Caco-2 (cell line): ENCODE measurements around the gene FIZ1. TPM values are rescaled to one million over a fixed set of nuclear protein-coding genes. Genes with fewer than 3 reads are reported as not detected.

Experiments
- BruUV-seq: library from RNA; stranded (reverse); fragments of 400-500 nt; replicated peaks from 2 replicates; lab custom pipeline; 2021; lab: Mats Ljungman, UMichigan
- CTCF ChIA-PET: fragments of 300-600 bp; sonication (Branson Sonifier 250); formaldehyde crosslinking; loops from one replicate; lab custom pipeline; 2022; ENCODE audit warnings: antibody characterized with exemption; lab: Charles Lee
- POLR2A ChIA-PET: fragments of 300-600 bp; sonication (Branson Sonifier 250); formaldehyde crosslinking; loops from one replicate; lab custom pipeline; 2022; ENCODE audit warnings: antibody characterized with exemption; lab: Charles Lee
- DNase-seq, 2 experiments: peaks; one replicate each; pipeline versions ENCODE4 v3.0.0 to v3.0.0-alpha.2; 2020 to 2022
- H3K27me3 ChIP-seq: replicated peaks from 2 replicates; pipeline ENCODE4 v1.6.0; 2011; ENCODE audit warnings: low read length; ENCODE audit not compliant: control insufficient read depth, insufficient read depth
- H3K36me3 ChIP-seq: 2 replicates; pipeline ENCODE4 v1.5.1; 2011; ENCODE audit warnings: low read length; ENCODE audit not compliant: control insufficient read depth, insufficient read depth
- H3K4me1 ChIP-seq: fragments of 250-450 bp; sonication (Bioruptor Pico); 2 replicates; pipeline ENCODE4 v1.5.1; 2020; ENCODE audit warnings: mild to moderate bottlenecking
- H3K4me3 ChIP-seq: 2 replicates; pipeline ENCODE4 v1.5.1; 2011; ENCODE audit warnings: low read depth, mild to moderate bottlenecking, control low read depth, low read length
- H3K9me3 ChIP-seq: fragments of 250-450 bp; sonication (Bioruptor Pico); 2 replicates; pipeline ENCODE4 v1.5.1; 2020; ENCODE audit warnings: mild to moderate bottlenecking, moderate library complexity
- H3K27ac Mint-ChIP-seq: one replicate; pipeline ENCODE4 v1.8.0; 2022; ENCODE audit warnings: mixed read lengths; ENCODE audit not compliant: unreplicated experiment
- H3K27me3 Mint-ChIP-seq: one replicate; pipeline ENCODE4 v1.8.0; 2022; ENCODE audit warnings: mixed read lengths; ENCODE audit not compliant: insufficient read depth, unreplicated experiment
- H3K36me3 Mint-ChIP-seq: one replicate; pipeline ENCODE4 v1.8.0; 2022; ENCODE audit warnings: mild to moderate bottlenecking, mixed read lengths; ENCODE audit not compliant: insufficient read depth, unreplicated experiment
- H3K4me1 Mint-ChIP-seq: one replicate; pipeline ENCODE4 v1.8.0; 2022; ENCODE audit warnings: low read depth, mixed read lengths; ENCODE audit not compliant: unreplicated experiment
- H3K4me3 Mint-ChIP-seq: one replicate; pipeline ENCODE4 v1.8.0; 2022; ENCODE audit warnings: mild to moderate bottlenecking, moderate library complexity, mixed read lengths; ENCODE audit not compliant: unreplicated experiment
- H3K9me3 Mint-ChIP-seq: one replicate; pipeline ENCODE4 v1.8.0; 2022; ENCODE audit warnings: mixed read lengths; ENCODE audit not compliant: unreplicated experiment
- CTCF ChIP-seq, 2 experiments: fragments of 200-600 bp in 1 of 2; IDR thresholded peaks; 1 replicate in 1 of 2; 2 replicates in 1 of 2; pipeline versions ENCODE4 v1.5.1 to v1.8.0; 2011 to 2022; ENCODE audit warnings: antibody characterized with exemption in 1 of 2, control low read depth in 1 of 2, inconsistent platforms in 1 of 2, low read depth in 1 of 2, low read length in 1 of 2, mild to moderate bottlenecking in 1 of 2, moderate library complexity in 1 of 2; ENCODE audit not compliant: insufficient read depth in 1 of 2, severe bottlenecking in 1 of 2, unreplicated experiment in 1 of 2
- intact Hi-C: fragments of 100-400 bp; cut with micrococcal nuclease; formaldehyde crosslinking; loops from one replicate; pipeline ENCODE4 v1.10.0; 2022; ENCODE audit not compliant: unreplicated experiment
- total RNA-seq: library from RNA; stranded (reverse); gene quantifications from 2 replicates; pipeline ENCODE4 v1.2.3, GENCODE V29; 2022

FIZ1 gene
- total RNA-seq, 1 experiment from 2014 or later, result 27.2 TPM

GRCh38 chr19:55567708-55568328 lies 31.5 kb downstream of the FIZ1 start:
- POLR2A ChIA-PET, result no interaction called here
- Histone ChIP-seq H3K4me1 (0 out of 2 replicates have a peak, but pooled peaks cover 3% of the 10 kb centered on the region), H3K27me3 (no peaks in the 10 kb centered on the region), H3K36me3 (no peaks in the 10 kb centered on the region), H3K4me3 (no peak overlapping the region), H3K9me3 (no peaks in the 10 kb centered on the region)
- intact Hi-C loops, result no loop called here
- no peak for DNase-seq
- Mint-ChIP-seq H3K27me3 (no peaks in the 10 kb centered on the region), H3K27ac (no peak overlapping the region), H3K4me3 (no peak overlapping the region), H3K36me3 (no peaks in the 10 kb centered on the region), H3K9me3 (no peaks in the 10 kb centered on the region), H3K4me1 (no peaks in the 10 kb centered on the region)
- no peak for TF ChIP-seq CTCF (IDR thresholded peaks at IDR 0.05; ENCODE audit: insufficient read depth in 1 of 2, low read depth in 1 of 2, low read length in 1 of 2, severe bottlenecking in 1 of 2, unreplicated experiment in 1 of 2)
- BruUV-seq, result no TSS peak
- CTCF ChIA-PET, result no interaction called here

- CTCF ChIA-PET, result no interaction called here
- H3K9me3 ChIP-seq, result no peaks in the 10 kb centered on the region
- Mint-ChIP-seq H3K36me3 (no peaks in the 10 kb centered on the region), H3K27ac (no peak overlapping the region), H3K9me3 (no peaks in the 10 kb centered on the region), H3K4me1 (no peaks in the 10 kb centered on the region), H3K27me3 (no peaks in the 10 kb centered on the region), H3K4me3 (no peak overlapping the region)
- POLR2A ChIA-PET, result no interaction called here
- 0 out of 2 replicates have a peak, but pooled peaks cover 3% of the 10 kb centered on the region for H3K4me1 ChIP-seq
- H3K27me3 ChIP-seq, result no peaks in the 10 kb centered on the region
- intact Hi-C loops, result no loop called here
- TF ChIP-seq CTCF (IDR thresholded peaks at IDR 0.05; ENCODE audit: insufficient read depth in 1 of 2, low read depth in 1 of 2, low read length in 1 of 2, severe bottlenecking in 1 of 2, unreplicated experiment in 1 of 2), result no peak
- no peak overlapping the region for H3K4me3 ChIP-seq
- no peaks in the 10 kb centered on the region for H3K36me3 ChIP-seq
- BruUV-seq, result no TSS peak
- DNase-seq, result no peak
These were observed 32.5 kb downstream of the FIZ1 start for GRCh38 chr19:55566823-55567222.

- CTCF ChIA-PET, result no interaction called here
- no peaks in the 10 kb centered on the region for H3K4me1 Mint-ChIP-seq
- TF ChIP-seq CTCF (IDR thresholded peaks at IDR 0.05; ENCODE audit: insufficient read depth in 1 of 2, low read depth in 1 of 2, low read length in 1 of 2, severe bottlenecking in 1 of 2, unreplicated experiment in 1 of 2), result no peak
- POLR2A ChIA-PET, result no interaction called here
- H3K27me3 Mint-ChIP-seq, result no peaks in the 10 kb centered on the region
- H3K9me3 Mint-ChIP-seq, result no peaks in the 10 kb centered on the region
- H3K4me1 ChIP-seq, result 0 out of 2 replicates have a peak, but pooled peaks cover 3% of the 10 kb centered on the region
- intact Hi-C loops, result no loop called here
- no peak for DNase-seq
- no peaks in the 10 kb centered on the region for H3K27me3 ChIP-seq
- H3K36me3 Mint-ChIP-seq, result no peaks in the 10 kb centered on the region
- no peak overlapping the region for H3K4me3 ChIP-seq
- no peaks in the 10 kb centered on the region for H3K36me3 ChIP-seq
- H3K27ac Mint-ChIP-seq, result no peak overlapping the region
- BruUV-seq, result no TSS peak
- H3K9me3 ChIP-seq, result no peaks in the 10 kb centered on the region
- no peak overlapping the region for H3K4me3 Mint-ChIP-seq
These were observed 36.0 kb downstream of the FIZ1 start for GRCh38 chr19:55563261-55563690.
